MCF 10A (cell line): ENCODE data around the gene PEX11G. TPM values are rescaled to one million over a fixed set of nuclear protein-coding genes. Genes with fewer than 3 reads are reported as not detected.

Experiments used
- BruUV-seq: library from RNA; stranded (reverse); fragments of 400-500 nt; replicated peaks from 2 replicates; lab custom pipeline; 2021; lab: Mats Ljungman, UMichigan
- CTCF ChIA-PET: fragments of 300-600 bp; sonication (Branson Sonifier 250); formaldehyde crosslinking; extraction: SDS; loops from one replicate; lab custom pipeline; 2021; ENCODE audit warnings: antibody characterized with exemption, inconsistent platforms; lab: Yijun Ruan, JAX
- POLR2A ChIA-PET: fragments of 300-600, 350-650 bp; sonication (Branson Sonifier 250); formaldehyde crosslinking; extraction: SDS; loops from one replicate; lab custom pipeline; 2020; ENCODE audit warnings: antibody characterized with exemption, inconsistent platforms; lab: Yijun Ruan, JAX
- DNase-seq: peaks from one replicate; pipeline ENCODE4 v3.0.0-alpha.2; 2018; ENCODE audit not compliant: unreplicated experiment
- H3K27ac Mint-ChIP-seq: one replicate; pipeline ENCODE4 v1.8.0; 2022; ENCODE audit warnings: mild to moderate bottlenecking, low read depth, mixed read lengths; ENCODE audit not compliant: unreplicated experiment
- H3K27me3 Mint-ChIP-seq: one replicate; pipeline ENCODE4 v1.8.0; 2022; ENCODE audit warnings: mixed read lengths; ENCODE audit not compliant: insufficient read depth, unreplicated experiment
- H3K36me3 Mint-ChIP-seq: one replicate; pipeline ENCODE4 v1.8.0; 2022; ENCODE audit warnings: mild to moderate bottlenecking, moderate library complexity, mixed read lengths; ENCODE audit not compliant: insufficient read depth, unreplicated experiment
- H3K4me1 Mint-ChIP-seq: one replicate; pipeline ENCODE4 v1.8.0; 2022; ENCODE audit warnings: mixed read lengths; ENCODE audit not compliant: insufficient read depth, unreplicated experiment
- H3K4me3 Mint-ChIP-seq: one replicate; pipeline ENCODE4 v1.8.0; 2022; ENCODE audit warnings: mild to moderate bottlenecking, moderate library complexity, mixed read lengths; ENCODE audit not compliant: unreplicated experiment
- H3K9me3 Mint-ChIP-seq: one replicate; pipeline ENCODE4 v1.8.0; 2022; ENCODE audit warnings: mixed read lengths; ENCODE audit not compliant: unreplicated experiment
- CTCF ChIP-seq: fragments of 200-600 bp; IDR thresholded peaks from one replicate; pipeline ENCODE4 v1.8.0; 2022; ENCODE audit warnings: antibody characterized with exemption, mild to moderate bottlenecking; ENCODE audit not compliant: unreplicated experiment
- intact Hi-C: fragments of 100-400 bp; cut with micrococcal nuclease; formaldehyde crosslinking; loops from 2 replicates; pipeline ENCODE4 v1.14.1; 2022
- total RNA-seq: library from RNA; stranded (reverse); gene quantifications from 2 replicates; pipeline ENCODE4 v1.2.3, GENCODE V29; 2022

Gene PEX11G
- total RNA-seq, 1 experiment from 2014 or later, result 5.5 TPM

DNA sequence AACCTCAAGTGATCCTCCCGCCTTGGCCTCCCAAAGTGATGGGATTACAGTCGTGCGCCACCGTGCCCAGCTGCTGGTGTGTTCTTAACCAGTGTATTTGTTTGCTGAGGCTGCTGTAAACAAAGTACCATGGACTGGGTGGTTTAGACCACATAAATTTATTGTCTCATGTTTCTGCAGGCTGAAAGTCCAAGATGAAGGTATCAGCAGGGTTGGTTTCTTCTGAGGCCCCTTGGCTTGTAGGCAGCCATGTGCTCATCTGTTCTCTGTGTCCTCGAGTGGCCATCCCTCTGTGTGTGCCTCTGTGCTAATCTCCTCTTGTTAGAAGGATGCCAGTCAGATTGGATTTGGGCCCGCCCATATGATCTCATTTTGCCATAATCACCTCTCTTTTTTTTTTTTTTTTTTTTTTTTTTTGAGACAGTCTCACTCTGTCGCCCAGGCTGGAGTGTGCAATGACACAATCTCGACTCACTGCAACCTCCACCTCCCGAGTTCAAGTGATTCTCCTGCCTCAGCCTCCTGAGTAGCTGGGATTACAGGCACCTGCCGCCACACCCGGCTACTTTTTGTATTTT, 31.8 kb downstream of the PEX11G start:
- no peaks in the 10 kb centered on the region for H3K4me1 Mint-ChIP-seq
- no peaks in the 10 kb centered on the region for H3K9me3 Mint-ChIP-seq
- DNase-seq, result no peak
- no peak for TF ChIP-seq CTCF
- CTCF ChIA-PET, result no interaction called here
- POLR2A ChIA-PET, result no interaction called here
- no peaks in the 10 kb centered on the region for H3K27me3 Mint-ChIP-seq
- no peak overlapping the region for H3K4me3 Mint-ChIP-seq
- no TSS peak for BruUV-seq
- H3K27ac Mint-ChIP-seq, result no peak overlapping the region
- H3K36me3 Mint-ChIP-seq, result peaks cover 73% of the 10 kb centered on the region
- intact Hi-C loops, result no loop called here

DNA sequence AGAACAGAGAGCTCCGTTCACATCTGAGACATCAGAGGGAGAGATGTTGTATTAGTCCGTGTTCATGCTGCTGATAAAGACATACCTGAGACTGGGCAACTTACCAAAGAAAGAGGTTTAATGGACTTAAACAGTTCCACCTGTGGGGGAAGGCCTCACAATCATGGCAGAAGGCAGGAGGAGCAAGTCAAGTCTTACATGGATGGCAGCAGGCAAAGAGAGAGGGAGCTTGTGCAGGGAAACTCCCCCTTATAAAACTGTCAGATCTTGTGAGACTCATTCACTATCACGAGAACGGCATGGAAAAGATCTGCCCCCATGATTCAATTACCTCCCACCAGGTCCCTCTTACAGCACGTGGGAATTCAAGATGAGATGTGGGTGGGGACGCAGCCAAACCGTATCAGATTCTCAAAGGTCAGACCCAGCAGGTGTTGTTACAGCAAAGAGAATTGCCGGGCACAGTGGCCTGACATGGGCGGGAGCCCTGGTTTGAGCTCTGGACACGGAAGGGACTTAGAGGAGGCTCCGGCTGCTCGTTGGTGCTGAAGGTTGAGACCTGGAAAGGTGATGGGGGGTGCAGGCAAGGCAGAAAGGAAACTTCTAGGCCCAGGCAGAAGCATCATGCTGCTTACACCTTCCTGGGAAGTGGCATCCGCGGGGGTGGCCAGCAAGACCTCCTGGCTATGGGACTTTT, 33.1 kb downstream of the PEX11G start:
- no peak for TF ChIP-seq CTCF
- H3K27ac Mint-ChIP-seq, result no peak overlapping the region
- POLR2A ChIA-PET, result no interaction called here
- peaks cover 5% of the 10 kb centered on the region for H3K9me3 Mint-ChIP-seq
- H3K4me3 Mint-ChIP-seq, result no peak overlapping the region
- H3K27me3 Mint-ChIP-seq, result no peaks in the 10 kb centered on the region
- intact Hi-C loops, result no loop called here
- peaks cover 70% of the 10 kb centered on the region for H3K36me3 Mint-ChIP-seq
- no peak for DNase-seq
- CTCF ChIA-PET, result no interaction called here
- BruUV-seq, result no TSS peak
- no peaks in the 10 kb centered on the region for H3K4me1 Mint-ChIP-seq

DNA sequence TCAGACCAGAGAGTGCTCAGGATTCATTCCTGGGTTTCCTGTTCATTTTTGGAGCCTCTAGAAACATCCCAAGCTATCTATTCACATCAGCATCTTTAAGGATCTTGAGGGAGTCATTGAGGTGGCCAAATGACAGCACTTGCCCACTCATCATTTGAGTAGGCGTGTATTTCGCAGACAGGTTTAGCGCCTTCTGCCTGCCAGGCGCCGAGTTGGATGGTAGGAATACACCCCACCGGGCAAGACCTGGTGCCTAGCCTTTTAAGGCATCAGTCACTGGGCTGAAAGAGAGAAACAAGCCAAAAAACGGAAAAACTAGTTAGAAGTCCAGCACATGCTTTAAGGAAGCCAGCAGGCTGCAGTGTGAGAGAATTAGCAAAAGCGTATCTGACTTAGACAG, 33.8 kb downstream of the PEX11G start:
- Mint-ChIP-seq H3K36me3 (peaks cover 66% of the 10 kb centered on the region), H3K4me1 (no peaks in the 10 kb centered on the region), H3K27me3 (no peaks in the 10 kb centered on the region), H3K4me3 (no peak overlapping the region), H3K9me3 (peaks cover 12% of the 10 kb centered on the region), H3K27ac (no peak overlapping the region)
- no TSS peak for BruUV-seq
- DNase-seq, result no peak
- CTCF ChIA-PET, result no interaction called here
- POLR2A ChIA-PET, result no interaction called here
- intact Hi-C loops, result no loop called here
- TF ChIP-seq CTCF, result no peak

DNA sequence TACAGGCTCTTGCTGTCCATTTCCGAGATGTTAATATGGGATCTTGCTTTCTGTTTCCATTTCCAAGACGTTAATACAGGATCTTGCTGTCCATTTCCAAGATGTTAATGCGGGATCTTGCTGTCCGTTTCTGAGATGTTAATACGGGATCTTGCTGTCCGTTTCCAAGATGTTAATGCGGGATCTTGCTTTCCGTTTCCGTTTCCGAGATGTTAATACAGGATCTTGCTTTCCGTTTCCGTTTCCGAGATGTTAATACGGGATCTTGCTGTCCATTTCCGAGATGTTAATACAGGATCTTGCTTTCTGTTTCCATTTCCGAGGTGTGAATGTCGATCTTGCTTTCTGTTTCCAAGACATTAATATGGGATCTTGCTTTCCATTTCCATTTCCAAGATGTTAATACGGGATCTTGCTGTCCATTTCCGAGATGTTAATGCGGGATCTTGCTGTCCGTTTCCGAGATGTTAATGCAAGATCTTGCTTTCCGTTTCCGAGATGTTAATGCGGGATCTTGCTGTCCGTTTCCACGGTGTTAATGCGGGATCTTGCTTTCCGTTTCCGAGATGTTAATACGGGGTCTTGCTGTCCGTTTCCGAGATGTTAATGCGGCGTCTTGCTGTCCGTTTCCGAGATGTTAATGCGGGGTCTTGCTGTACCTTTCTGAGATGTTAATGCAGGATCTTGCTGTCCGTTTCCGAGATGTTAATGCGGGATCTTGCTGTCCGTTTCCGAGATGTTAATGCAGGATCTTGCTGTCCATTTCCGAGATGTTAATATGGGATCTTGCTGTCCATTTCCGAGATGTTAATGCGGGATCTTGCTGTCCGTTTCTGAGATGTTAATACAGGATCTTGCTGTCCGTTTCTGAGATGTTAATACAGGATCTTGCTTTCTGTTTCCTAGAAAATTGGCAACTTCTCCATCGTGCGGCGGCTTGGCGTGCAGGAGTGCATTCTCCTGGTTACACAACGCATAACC, 38.3 kb downstream of the PEX11G start:
- no peak overlapping the region for H3K27ac Mint-ChIP-seq
- POLR2A ChIA-PET, result interaction anchor here (1.3 kb wide), 1 partner anchor 14 kb away, joined by 3 read pairs; no protein-coding TSS in a partner anchor

More for the DNA sequence above, 38.3 kb downstream of the PEX11G start:
- Mint-ChIP-seq H3K36me3 (peaks cover 75% of the 10 kb centered on the region), H3K4me1 (no peaks in the 10 kb centered on the region), H3K9me3 (peaks cover 14% of the 10 kb centered on the region), H3K27me3 (no peaks in the 10 kb centered on the region), H3K4me3 (no peak overlapping the region)
- DNase-seq, result peak; percentile 27
- TF ChIP-seq CTCF, result no peak
- CTCF ChIA-PET, result no interaction called here
- intact Hi-C loops, result no loop called here
- BruUV-seq, result no TSS peak
